Tibial nerve (tissue), 3 donors: ENCODE results near the gene ADM.

Source experiments
- POLR2A ChIP-seq, 2 donors: fragments of 450-650 bp; IDR thresholded peaks; one replicate each; pipeline ENCODE4 v1.6.1; 2017; ENCODE audit warnings: antibody characterized with exemption in 2 of 2, mild to moderate bottlenecking in 2 of 2, moderate library complexity in 2 of 2
- TF ChIP-seq, protein P1 (sequence below), 5 experiments: fragments of 200-600 bp in 3 of 5; fragments of 450-650 bp in 2 of 5; sonication (generic) in 3 of 5; IDR thresholded peaks; one replicate each; pipeline ENCODE4 v1.5.1; 2016 to 2019; ENCODE audit warnings: antibody characterized with exemption in 5 of 5, mild to moderate bottlenecking in 3 of 5, moderate library complexity in 2 of 5

DNA sequence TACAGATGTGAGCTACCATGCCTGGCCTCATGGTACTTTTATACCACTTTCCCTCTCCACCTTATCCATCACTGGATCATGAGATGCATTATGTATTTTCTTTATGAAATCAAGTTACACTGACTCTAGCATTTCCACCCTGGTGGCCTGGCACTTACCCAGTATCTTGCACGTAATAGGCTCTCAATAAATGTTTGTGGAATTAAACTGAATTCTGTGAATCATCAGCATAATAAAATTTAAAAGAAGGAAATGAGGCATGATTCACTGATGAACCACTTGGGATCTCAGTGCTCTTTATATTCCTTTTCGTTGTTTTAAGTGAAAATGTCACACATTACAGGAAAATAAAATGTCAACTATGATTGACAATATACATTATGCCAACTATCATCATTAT is 25.1 kb downstream of the ADM start:
- TF ChIP-seq POLR2A (IDR thresholded peaks at IDR 0.05): no peak
- TF ChIP-seq, protein P1, sequence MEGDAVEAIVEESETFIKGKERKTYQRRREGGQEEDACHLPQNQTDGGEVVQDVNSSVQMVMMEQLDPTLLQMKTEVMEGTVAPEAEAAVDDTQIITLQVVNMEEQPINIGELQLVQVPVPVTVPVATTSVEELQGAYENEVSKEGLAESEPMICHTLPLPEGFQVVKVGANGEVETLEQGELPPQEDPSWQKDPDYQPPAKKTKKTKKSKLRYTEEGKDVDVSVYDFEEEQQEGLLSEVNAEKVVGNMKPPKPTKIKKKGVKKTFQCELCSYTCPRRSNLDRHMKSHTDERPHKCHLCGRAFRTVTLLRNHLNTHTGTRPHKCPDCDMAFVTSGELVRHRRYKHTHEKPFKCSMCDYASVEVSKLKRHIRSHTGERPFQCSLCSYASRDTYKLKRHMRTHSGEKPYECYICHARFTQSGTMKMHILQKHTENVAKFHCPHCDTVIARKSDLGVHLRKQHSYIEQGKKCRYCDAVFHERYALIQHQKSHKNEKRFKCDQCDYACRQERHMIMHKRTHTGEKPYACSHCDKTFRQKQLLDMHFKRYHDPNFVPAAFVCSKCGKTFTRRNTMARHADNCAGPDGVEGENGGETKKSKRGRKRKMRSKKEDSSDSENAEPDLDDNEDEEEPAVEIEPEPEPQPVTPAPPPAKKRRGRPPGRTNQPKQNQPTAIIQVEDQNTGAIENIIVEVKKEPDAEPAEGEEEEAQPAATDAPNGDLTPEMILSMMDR (IDR thresholded peaks at IDR 0.05): no peak
